NCI-H1930 (cell line): ENCODE measurements around the gene CXXC5.

Source experiments
- DNase-seq, 2 experiments: peaks; one replicate each; lab custom pipeline; 2025; lab: John Stamatoyannopoulos, UW

Gene CXXC5

GRCh38 chr5:139638736-139639618, 9.2 kb upstream of the CXXC5 start:
- DNase-seq, result no peak

GRCh38 chr5:139639619-139640380, 8.3 kb upstream of the CXXC5 start:
- DNase-seq, result no peak

- no peak for DNase-seq
Measured at GRCh38 chr5:139640421-139641115, 7.6 kb upstream of the CXXC5 start.

- no peak for DNase-seq
Measured at GRCh38 chr5:139641116-139642080, 6.8 kb upstream of the CXXC5 start.

- no peak for DNase-seq
Measured at GRCh38 chr5:139642213-139642612, 5.9 kb upstream of the CXXC5 start.

GRCh38 chr5:139642891-139643871, 5.0 kb upstream of the CXXC5 start:
- no peak for DNase-seq

- no peak for DNase-seq
Measured at GRCh38 chr5:139644001-139644456, 4.1 kb upstream of the CXXC5 start.

GRCh38 chr5:139644646-139645429, 3.3 kb upstream of the CXXC5 start:
- no peak for DNase-seq

- no peak for DNase-seq
Measured at GRCh38 chr5:139645430-139645871, 2.7 kb upstream of the CXXC5 start.

GRCh38 chr5:139646111-139646510, 2.0 kb upstream of the CXXC5 start:
- no peak for DNase-seq

GRCh38 chr5:139646912-139647505, 1.1 kb upstream of the CXXC5 start:
- no peak for DNase-seq

- no peak for DNase-seq
Measured at GRCh38 chr5:139647506-139648204, 494 bp upstream of the CXXC5 start.

- DNase-seq, result no peak
Measured at GRCh38 chr5:139649082-139649991, 1.2 kb downstream of the CXXC5 start.

- no peak for DNase-seq
Measured at GRCh38 chr5:139650031-139650688, 2.0 kb downstream of the CXXC5 start.

GRCh38 chr5:139650689-139651042, 2.5 kb downstream of the CXXC5 start:
- DNase-seq, result no peak

- DNase-seq, result no peak
Measured at GRCh38 chr5:139651043-139651834, 3.1 kb downstream of the CXXC5 start.
